Vagina (tissue), 2 donors: Measurements from ENCODE around the gene ADARB2.

Experiments
- POLR2A ChIP-seq, 2 donors: fragments of 450-650 bp; IDR thresholded peaks; one replicate each; pipeline ENCODE4 v1.6.1; 2017; ENCODE audit warnings: antibody characterized with exemption in 2 of 2, mild to moderate bottlenecking in 2 of 2, moderate library complexity in 2 of 2
- POLR2AphosphoS5 ChIP-seq, 2 donors: sonication (generic); formaldehyde crosslinking; IDR thresholded peaks; one replicate each; pipeline ENCODE4 v1.9.0; 2017; ENCODE audit warnings: antibody characterized with exemption in 2 of 2, mild to moderate bottlenecking in 2 of 2, low read depth in 1 of 2; ENCODE audit not compliant: insufficient read depth in 1 of 2
- TF ChIP-seq, protein P1 (sequence below), 3 experiments: fragments of 450-650 bp in 2 of 3; fragments of 200-600 bp in 1 of 3; sonication (generic) in 1 of 3; IDR thresholded peaks; one replicate each; pipeline ENCODE4 v1.5.1; 2017 to 2019; ENCODE audit warnings: antibody characterized with exemption in 3 of 3, mild to moderate bottlenecking in 2 of 3, moderate library complexity in 2 of 3

DNA sequence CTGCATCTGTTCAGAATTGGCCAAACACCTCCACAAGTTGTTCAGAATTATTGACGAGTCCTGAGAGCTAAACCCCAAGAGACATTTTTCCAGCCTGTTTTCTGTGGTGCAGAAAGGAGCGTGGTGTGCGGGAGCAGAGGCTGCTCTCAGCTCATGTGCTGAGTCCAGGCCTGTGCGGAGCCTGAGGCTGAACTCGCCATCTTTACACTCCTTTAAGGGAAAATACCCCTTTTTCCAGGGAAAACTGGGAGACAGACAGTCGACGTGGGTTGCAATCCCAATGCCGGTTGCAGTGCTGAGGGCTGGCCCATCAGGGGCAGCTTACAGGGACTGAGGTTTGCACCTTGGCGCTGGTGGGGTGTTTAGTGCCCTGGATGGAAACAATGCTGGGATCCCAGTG lies 112.2 kb downstream of the ADARB2 start:
- TF ChIP-seq, protein P1, sequence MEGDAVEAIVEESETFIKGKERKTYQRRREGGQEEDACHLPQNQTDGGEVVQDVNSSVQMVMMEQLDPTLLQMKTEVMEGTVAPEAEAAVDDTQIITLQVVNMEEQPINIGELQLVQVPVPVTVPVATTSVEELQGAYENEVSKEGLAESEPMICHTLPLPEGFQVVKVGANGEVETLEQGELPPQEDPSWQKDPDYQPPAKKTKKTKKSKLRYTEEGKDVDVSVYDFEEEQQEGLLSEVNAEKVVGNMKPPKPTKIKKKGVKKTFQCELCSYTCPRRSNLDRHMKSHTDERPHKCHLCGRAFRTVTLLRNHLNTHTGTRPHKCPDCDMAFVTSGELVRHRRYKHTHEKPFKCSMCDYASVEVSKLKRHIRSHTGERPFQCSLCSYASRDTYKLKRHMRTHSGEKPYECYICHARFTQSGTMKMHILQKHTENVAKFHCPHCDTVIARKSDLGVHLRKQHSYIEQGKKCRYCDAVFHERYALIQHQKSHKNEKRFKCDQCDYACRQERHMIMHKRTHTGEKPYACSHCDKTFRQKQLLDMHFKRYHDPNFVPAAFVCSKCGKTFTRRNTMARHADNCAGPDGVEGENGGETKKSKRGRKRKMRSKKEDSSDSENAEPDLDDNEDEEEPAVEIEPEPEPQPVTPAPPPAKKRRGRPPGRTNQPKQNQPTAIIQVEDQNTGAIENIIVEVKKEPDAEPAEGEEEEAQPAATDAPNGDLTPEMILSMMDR (IDR thresholded peaks at IDR 0.05), result no peak
- TF ChIP-seq POLR2A (IDR thresholded peaks at IDR 0.05) (no peak), POLR2AphosphoS5 (IDR thresholded peaks at IDR 0.05; ENCODE audit: insufficient read depth in 1 of 2, low read depth in 1 of 2) (no peak)
